GM12872 (cell line): Measurements from ENCODE around the gene OR8B8.

ENCODE experiments used
- CTCF ChIP-seq: IDR thresholded peaks from 3 replicates; pipeline ENCODE4 v1.5.1; 2011; ENCODE audit warnings: low read depth, mild to moderate bottlenecking, low read length, moderate library complexity; ENCODE audit not compliant: insufficient read depth

Gene OR8B8

GRCh38 chr11:124405581-124405980 is 39.9 kb downstream of the OR8B8 start:
- TF ChIP-seq CTCF: no peak

GRCh38 chr11:124402326-124402922 is 43.1 kb downstream of the OR8B8 start:
- peak; percentile 82 for TF ChIP-seq CTCF

- no peak for TF ChIP-seq CTCF
These were observed 46.6 kb downstream of the OR8B8 start, which contains the start of gene OR8B3 for GRCh38 chr11:124398924-124399323. TSS of gene OR8B3 (minus strand) at chr11:124399024. CDS start at chr11:124397351, 1,673 bp downstream.

GRCh38 chr11:124394408-124394807 is 51.1 kb downstream of the OR8B8 start:
- no peak for TF ChIP-seq CTCF
